Lung (tissue), 12 donors: Measurements from ENCODE around the gene LRRC66. TPM values are rescaled to one million over a fixed set of nuclear protein-coding genes. Genes with fewer than 3 reads are reported as not detected.

Experiments
- ATAC-seq: fragments of 200-7000 bp; cut with Tn5 transposase; one replicate; pipeline ENCODE4 v1.9.1; 2020; ENCODE audit warnings: moderate number of reproducible peaks; ENCODE audit not compliant: insufficient read depth, low FRiP score
- DNase-seq, 3 donors: peaks; one replicate each; pipeline ENCODE4 v3.0.0-alpha.2; 2013 to 2017
- H3K27ac ChIP-seq, 2 donors: one replicate each; pipeline ENCODE4 v1.5.1; 2013; ENCODE audit warnings: mild to moderate bottlenecking in 2 of 2, moderate library complexity in 2 of 2, control low read depth in 1 of 2, inconsistent platforms in 1 of 2, low read depth in 1 of 2, low read length in 1 of 2
- H3K27me3 ChIP-seq, 3 donors: one replicate each; pipeline ENCODE4 v1.5.1; 2013; ENCODE audit warnings: low read length in 2 of 3; ENCODE audit not compliant: control insufficient read depth in 3 of 3, insufficient read depth in 3 of 3
- H3K36me3 ChIP-seq, 4 donors: one replicate each; pipeline ENCODE4 v1.5.1; 2013; ENCODE audit warnings: low read length in 4 of 4, mild to moderate bottlenecking in 1 of 4, moderate library complexity in 1 of 4; ENCODE audit not compliant: control insufficient read depth in 4 of 4, insufficient read depth in 4 of 4
- H3K4me1 ChIP-seq, 5 donors: one replicate each; pipeline ENCODE4 v1.5.1; 2013; ENCODE audit warnings: low read length in 5 of 5, mild to moderate bottlenecking in 2 of 5, moderate library complexity in 1 of 5; ENCODE audit not compliant: control insufficient read depth in 5 of 5, insufficient read depth in 5 of 5
- H3K4me3 ChIP-seq: one replicate; pipeline ENCODE4 v1.5.1; 2013; ENCODE audit warnings: mild to moderate bottlenecking, control low read depth, moderate library complexity
- H3K9ac ChIP-seq, 2 donors: one replicate each; pipeline ENCODE4 v1.5.1; 2013; ENCODE audit warnings: low read length in 2 of 2, control low read depth in 1 of 2; ENCODE audit not compliant: insufficient read depth in 1 of 2
- H3K9me3 ChIP-seq, 4 donors: one replicate each; pipeline ENCODE4 v1.5.1; 2013; ENCODE audit warnings: low read length in 3 of 4, mild to moderate bottlenecking in 1 of 4, moderate library complexity in 1 of 4; ENCODE audit not compliant: control insufficient read depth in 4 of 4, insufficient read depth in 3 of 4
- CTCF ChIP-seq: IDR thresholded peaks from 2 replicates; pipeline ENCODE4 v1.5.1; 2012; ENCODE audit warnings: mild to moderate bottlenecking; ENCODE audit errors: control extremely low read depth, extremely low read depth
- WGBS, 2 donors: extraction: QIAGEN DNeasy Blood & Tissue Kit; methylation state at CpG; one replicate each; pipeline ENCODE4 v1.1.7; 2013; 5-methylcytosine and 5-hydroxymethylcytosine counted together
- polyA plus RNA-seq, 2 donors: library from polyadenylated mRNA; stranded (reverse); fragments of 200-250 nt; gene quantifications; one replicate each; pipeline ENCODE4 v1.2.1, GENCODE V29; 2013
- total RNA-seq, 2 donors: library from RNA; depleted of rRNA in 1 of 2; stranded (reverse); fragments of >200 nt in 1 of 2; gene quantifications; one replicate each; pipeline ENCODE4 v1.2.1, GENCODE V29; 2014 to 2021
- donor health status: control.
- donor health status: control.
- donor health status: Bipolar disorder and iron deficiency.
- donor health status: healthy.
- donor health status: DM: yes; HTN: yes; CAD: no.

The LRRC66 gene
- total and polyA plus RNA-seq, 4 donors, result 0.05 to 0.28 (median 0.12) TPM

- Histone ChIP-seq H3K27me3 (no peaks in the 10 kb centered on the region), H3K9me3 (peaks cover 0 to 2% (median under 1%) of the 10 kb centered on the region in 4 donors), H3K27ac (no peak overlapping the region), H3K36me3 (no peaks in the 10 kb centered on the region), H3K9ac (no peak overlapping the region), H3K4me1 (no peaks in the 10 kb centered on the region), H3K4me3 (no peak overlapping the region)
- no peak for ATAC-seq
- DNase-seq, result no peak
- 80 to 88% methylated on average over 1 of the region's 1 CpG for WGBS, 2 donors
- TF ChIP-seq CTCF, result no peak
Measured at GRCh38 chr4:51965862-51966261, 54.3 kb downstream of the LRRC66 start.

GRCh38 chr4:51963841-51964517 lies 56.2 kb downstream of the LRRC66 start:
- ATAC-seq, result no peak
- Histone ChIP-seq H3K36me3 (no peaks in the 10 kb centered on the region), H3K9ac (no peak overlapping the region), H3K4me3 (no peak overlapping the region), H3K27ac (no peak overlapping the region), H3K9me3 (peaks cover 0 to 4% (median 1%) of the 10 kb centered on the region in 4 donors), H3K4me1 (no peaks in the 10 kb centered on the region), H3K27me3 (no peaks in the 10 kb centered on the region)
- 72 to 76% methylated on average over 4 of the region's 4 CpGs for WGBS, 2 donors
- DNase-seq, result peak in 2 of 3 donors; percentile 1 to 5
- no peak for TF ChIP-seq CTCF

- no peak overlapping the region for H3K9ac ChIP-seq
- H3K4me1 ChIP-seq, result no peaks in the 10 kb centered on the region
- H3K27me3 ChIP-seq, result no peaks in the 10 kb centered on the region
- H3K27ac ChIP-seq, result no peak overlapping the region
- 65 to 72% methylated on average over 4 of the region's 4 CpGs for WGBS, 2 donors
- TF ChIP-seq CTCF, result no peak
- no peak for ATAC-seq
- H3K4me3 ChIP-seq, result no peak overlapping the region
- H3K9me3 ChIP-seq, result peaks cover 0 to 5% (median under 1%) of the 10 kb centered on the region in 4 donors
- no peak for DNase-seq
- H3K36me3 ChIP-seq, result no peaks in the 10 kb centered on the region
Measured at GRCh38 chr4:51960486-51960885, 59.7 kb downstream of the LRRC66 start.
